GM23338 (cell line): ENCODE results near the gene FGF22.

Experiments
- CREB1 ChIP-seq: fragments of 250-450 bp; sonication (Bioruptor Pico); IDR thresholded peaks from 2 replicates; pipeline ENCODE4 v1.5.0; 2020; ENCODE audit warnings: low read depth, mild to moderate bottlenecking, moderate library complexity
- EZH2 ChIP-seq: fragments of 200-600 bp; sonication (generic); IDR thresholded peaks from one replicate; pipeline ENCODE4 v1.8.0; 2017; ENCODE audit warnings: antibody characterized with exemption, mild to moderate bottlenecking, low read depth; ENCODE audit not compliant: unreplicated experiment
- EZH2phosphoT487 ChIP-seq: fragments of 200-600 bp; sonication (generic); IDR thresholded peaks from one replicate; pipeline ENCODE4 v1.8.1; 2018; ENCODE audit warnings: antibody characterized with exemption; ENCODE audit not compliant: unreplicated experiment
- POLR2AphosphoS5 ChIP-seq: IDR thresholded peaks from 2 replicates; pipeline ENCODE4 v1.6.1; 2016; ENCODE audit warnings: antibody characterized with exemption, low read depth
- TF ChIP-seq, protein P1 (sequence below), 2 experiments: fragments of 200-600 bp in 1 of 2; sonication (generic) in 1 of 2; conservative IDR thresholded peaks; 2 replicates each; pipeline versions ENCODE4 v1.5.1 to v1.6.1; 2016 to 2017; ENCODE audit warnings: antibody characterized with exemption in 2 of 2, low read depth in 2 of 2, mild to moderate bottlenecking in 2 of 2, moderate library complexity in 1 of 2
- TF ChIP-seq, protein P2 (sequence below): IDR thresholded peaks from 2 replicates; pipeline ENCODE4 v1.6.1; 2016; ENCODE audit warnings: antibody characterized with exemption
- TF ChIP-seq, protein P3 (sequence below): IDR thresholded peaks from one replicate; pipeline ENCODE4 v1.6.1; 2018; ENCODE audit warnings: antibody characterized with exemption; ENCODE audit not compliant: unreplicated experiment
- TF ChIP-seq, protein P4 (sequence below): fragments of 250-450 bp; sonication (Bioruptor Pico); IDR thresholded peaks from 2 replicates; pipeline ENCODE4 v1.5.0; 2020; ENCODE audit warnings: mild to moderate bottlenecking, moderate library complexity

DNA sequence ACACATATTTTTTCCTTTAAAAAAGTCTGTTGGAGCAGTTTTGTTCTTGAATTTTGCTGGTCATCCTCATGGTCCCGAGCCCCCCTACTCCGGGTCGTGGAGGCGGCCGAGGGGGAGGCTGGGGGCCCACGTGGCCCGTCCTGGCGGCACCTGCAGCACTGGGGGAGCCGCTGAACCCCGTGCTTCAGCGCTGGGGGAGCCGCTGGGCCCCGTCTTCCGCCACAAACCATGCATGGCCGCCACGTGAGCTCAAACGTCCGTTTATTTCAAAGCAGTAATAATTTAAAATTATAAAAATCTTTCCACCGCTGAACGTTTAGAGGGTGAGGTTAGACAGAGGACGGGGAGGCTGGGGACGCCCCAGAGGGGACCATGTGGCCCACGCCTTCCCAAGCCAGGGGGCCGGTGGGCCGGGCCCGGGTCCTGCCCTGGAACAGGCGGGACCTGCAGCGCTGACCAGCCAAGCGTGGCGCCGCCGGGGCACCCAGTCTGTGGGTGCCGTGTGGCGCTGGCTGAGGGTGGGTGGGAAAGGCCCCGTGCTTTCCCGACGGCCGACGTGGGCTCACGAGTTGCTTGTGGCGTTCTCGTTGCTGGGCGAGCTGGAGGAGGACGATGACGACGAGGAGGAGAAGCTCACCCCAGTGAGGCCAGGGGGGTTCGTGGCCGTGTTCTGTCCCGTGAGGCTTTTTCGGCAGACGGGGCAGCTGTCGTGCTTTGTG lies 8.0 kb downstream of the FGF22 start:
- TF ChIP-seq, protein P1, sequence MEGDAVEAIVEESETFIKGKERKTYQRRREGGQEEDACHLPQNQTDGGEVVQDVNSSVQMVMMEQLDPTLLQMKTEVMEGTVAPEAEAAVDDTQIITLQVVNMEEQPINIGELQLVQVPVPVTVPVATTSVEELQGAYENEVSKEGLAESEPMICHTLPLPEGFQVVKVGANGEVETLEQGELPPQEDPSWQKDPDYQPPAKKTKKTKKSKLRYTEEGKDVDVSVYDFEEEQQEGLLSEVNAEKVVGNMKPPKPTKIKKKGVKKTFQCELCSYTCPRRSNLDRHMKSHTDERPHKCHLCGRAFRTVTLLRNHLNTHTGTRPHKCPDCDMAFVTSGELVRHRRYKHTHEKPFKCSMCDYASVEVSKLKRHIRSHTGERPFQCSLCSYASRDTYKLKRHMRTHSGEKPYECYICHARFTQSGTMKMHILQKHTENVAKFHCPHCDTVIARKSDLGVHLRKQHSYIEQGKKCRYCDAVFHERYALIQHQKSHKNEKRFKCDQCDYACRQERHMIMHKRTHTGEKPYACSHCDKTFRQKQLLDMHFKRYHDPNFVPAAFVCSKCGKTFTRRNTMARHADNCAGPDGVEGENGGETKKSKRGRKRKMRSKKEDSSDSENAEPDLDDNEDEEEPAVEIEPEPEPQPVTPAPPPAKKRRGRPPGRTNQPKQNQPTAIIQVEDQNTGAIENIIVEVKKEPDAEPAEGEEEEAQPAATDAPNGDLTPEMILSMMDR (conservative IDR thresholded peaks at IDR 0.05; ENCODE audit: low read depth in 2 of 2) = no peak
- TF ChIP-seq, protein P2, sequence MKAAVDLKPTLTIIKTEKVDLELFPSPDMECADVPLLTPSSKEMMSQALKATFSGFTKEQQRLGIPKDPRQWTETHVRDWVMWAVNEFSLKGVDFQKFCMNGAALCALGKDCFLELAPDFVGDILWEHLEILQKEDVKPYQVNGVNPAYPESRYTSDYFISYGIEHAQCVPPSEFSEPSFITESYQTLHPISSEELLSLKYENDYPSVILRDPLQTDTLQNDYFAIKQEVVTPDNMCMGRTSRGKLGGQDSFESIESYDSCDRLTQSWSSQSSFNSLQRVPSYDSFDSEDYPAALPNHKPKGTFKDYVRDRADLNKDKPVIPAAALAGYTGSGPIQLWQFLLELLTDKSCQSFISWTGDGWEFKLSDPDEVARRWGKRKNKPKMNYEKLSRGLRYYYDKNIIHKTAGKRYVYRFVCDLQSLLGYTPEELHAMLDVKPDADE = no peak
- TF ChIP-seq EZH2 (no peak), POLR2AphosphoS5 (no peak), EZH2phosphoT487 (no peak), CREB1 (CRISPR knock-in tag) (no peak)
- TF ChIP-seq, protein P3, sequence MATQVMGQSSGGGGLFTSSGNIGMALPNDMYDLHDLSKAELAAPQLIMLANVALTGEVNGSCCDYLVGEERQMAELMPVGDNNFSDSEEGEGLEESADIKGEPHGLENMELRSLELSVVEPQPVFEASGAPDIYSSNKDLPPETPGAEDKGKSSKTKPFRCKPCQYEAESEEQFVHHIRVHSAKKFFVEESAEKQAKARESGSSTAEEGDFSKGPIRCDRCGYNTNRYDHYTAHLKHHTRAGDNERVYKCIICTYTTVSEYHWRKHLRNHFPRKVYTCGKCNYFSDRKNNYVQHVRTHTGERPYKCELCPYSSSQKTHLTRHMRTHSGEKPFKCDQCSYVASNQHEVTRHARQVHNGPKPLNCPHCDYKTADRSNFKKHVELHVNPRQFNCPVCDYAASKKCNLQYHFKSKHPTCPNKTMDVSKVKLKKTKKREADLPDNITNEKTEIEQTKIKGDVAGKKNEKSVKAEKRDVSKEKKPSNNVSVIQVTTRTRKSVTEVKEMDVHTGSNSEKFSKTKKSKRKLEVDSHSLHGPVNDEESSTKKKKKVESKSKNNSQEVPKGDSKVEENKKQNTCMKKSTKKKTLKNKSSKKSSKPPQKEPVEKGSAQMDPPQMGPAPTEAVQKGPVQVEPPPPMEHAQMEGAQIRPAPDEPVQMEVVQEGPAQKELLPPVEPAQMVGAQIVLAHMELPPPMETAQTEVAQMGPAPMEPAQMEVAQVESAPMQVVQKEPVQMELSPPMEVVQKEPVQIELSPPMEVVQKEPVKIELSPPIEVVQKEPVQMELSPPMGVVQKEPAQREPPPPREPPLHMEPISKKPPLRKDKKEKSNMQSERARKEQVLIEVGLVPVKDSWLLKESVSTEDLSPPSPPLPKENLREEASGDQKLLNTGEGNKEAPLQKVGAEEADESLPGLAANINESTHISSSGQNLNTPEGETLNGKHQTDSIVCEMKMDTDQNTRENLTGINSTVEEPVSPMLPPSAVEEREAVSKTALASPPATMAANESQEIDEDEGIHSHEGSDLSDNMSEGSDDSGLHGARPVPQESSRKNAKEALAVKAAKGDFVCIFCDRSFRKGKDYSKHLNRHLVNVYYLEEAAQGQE = no peak
- TF ChIP-seq, protein P4, sequence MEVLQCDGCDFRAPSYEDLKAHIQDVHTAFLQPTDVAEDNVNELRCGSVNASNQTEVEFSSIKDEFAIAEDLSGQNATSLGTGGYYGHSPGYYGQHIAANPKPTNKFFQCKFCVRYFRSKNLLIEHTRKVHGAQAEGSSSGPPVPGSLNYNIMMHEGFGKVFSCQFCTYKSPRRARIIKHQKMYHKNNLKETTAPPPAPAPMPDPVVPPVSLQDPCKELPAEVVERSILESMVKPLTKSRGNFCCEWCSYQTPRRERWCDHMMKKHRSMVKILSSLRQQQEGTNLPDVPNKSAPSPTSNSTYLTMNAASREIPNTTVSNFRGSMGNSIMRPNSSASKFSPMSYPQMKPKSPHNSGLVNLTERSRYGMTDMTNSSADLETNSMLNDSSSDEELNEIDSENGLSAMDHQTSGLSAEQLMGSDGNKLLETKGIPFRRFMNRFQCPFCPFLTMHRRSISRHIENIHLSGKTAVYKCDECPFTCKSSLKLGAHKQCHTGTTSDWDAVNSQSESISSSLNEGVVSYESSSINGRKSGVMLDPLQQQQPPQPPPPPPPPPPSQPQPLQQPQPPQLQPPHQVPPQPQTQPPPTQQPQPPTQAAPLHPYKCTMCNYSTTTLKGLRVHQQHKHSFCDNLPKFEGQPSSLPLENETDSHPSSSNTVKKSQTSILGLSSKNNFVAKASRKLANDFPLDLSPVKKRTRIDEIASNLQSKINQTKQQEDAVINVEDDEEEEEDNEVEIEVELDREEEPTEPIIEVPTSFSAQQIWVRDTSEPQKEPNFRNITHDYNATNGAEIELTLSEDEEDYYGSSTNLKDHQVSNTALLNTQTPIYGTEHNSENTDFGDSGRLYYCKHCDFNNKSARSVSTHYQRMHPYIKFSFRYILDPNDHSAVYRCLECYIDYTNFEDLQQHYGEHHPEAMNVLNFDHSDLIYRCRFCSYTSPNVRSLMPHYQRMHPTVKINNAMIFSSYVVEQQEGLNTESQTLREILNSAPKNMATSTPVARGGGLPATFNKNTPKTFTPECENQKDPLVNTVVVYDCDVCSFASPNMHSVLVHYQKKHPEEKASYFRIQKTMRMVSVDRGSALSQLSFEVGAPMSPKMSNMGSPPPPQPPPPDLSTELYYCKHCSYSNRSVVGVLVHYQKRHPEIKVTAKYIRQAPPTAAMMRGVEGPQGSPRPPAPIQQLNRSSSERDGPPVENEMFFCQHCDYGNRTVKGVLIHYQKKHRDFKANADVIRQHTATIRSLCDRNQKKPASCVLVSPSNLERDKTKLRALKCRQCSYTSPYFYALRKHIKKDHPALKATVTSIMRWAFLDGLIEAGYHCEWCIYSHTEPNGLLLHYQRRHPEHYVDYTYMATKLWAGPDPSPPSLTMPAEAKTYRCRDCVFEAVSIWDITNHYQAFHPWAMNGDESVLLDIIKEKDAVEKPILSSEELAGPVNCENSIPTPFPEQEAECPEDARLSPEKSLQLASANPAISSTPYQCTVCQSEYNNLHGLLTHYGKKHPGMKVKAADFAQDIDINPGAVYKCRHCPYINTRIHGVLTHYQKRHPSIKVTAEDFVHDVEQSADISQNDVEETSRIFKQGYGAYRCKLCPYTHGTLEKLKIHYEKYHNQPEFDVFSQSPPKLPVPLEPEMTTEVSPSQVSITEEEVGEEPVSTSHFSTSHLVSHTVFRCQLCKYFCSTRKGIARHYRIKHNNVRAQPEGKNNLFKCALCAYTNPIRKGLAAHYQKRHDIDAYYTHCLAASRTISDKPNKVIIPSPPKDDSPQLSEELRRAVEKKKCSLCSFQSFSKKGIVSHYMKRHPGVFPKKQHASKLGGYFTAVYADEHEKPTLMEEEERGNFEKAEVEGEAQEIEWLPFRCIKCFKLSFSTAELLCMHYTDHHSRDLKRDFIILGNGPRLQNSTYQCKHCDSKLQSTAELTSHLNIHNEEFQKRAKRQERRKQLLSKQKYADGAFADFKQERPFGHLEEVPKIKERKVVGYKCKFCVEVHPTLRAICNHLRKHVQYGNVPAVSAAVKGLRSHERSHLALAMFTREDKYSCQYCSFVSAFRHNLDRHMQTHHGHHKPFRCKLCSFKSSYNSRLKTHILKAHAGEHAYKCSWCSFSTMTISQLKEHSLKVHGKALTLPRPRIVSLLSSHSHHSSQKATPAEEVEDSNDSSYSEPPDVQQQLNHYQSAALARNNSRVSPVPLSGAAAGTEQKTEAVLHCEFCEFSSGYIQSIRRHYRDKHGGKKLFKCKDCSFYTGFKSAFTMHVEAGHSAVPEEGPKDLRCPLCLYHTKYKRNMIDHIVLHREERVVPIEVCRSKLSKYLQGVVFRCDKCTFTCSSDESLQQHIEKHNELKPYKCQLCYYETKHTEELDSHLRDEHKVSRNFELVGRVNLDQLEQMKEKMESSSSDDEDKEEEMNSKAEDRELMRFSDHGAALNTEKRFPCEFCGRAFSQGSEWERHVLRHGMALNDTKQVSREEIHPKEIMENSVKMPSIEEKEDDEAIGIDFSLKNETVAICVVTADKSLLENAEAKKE = no peak
